Neural cell (in vitro differentiated cells): Measurements from ENCODE around the gene OR6C68. TPM values are rescaled to one million over a fixed set of nuclear protein-coding genes. Genes with fewer than 3 reads are reported as not detected.

Experiments
- H2AFZ ChIP-seq: fragments of 200-600, 300-800 bp; sonication (generic), shearing (Covaris generic); 2 replicates; pipeline ENCODE4 v1.6.0; 2014; ENCODE audit warnings: low read depth, mild to moderate bottlenecking, antibody characterized with exemption, low read length, moderate library complexity
- H3F3A ChIP-seq: fragments of 200-600 bp; shearing (Covaris generic); 2 replicates; pipeline ENCODE4 v1.6.1; 2016; ENCODE audit warnings: mild to moderate bottlenecking, moderate library complexity, mixed read lengths, antibody characterized with exemption, low read length; ENCODE audit not compliant: insufficient read depth, poor library complexity, severe bottlenecking
- H3K27ac ChIP-seq: fragments of 200-600, 300-800 bp; sonication (generic), shearing (Covaris generic); 2 replicates; pipeline ENCODE4 v1.5.1; 2014; ENCODE audit warnings: mild to moderate bottlenecking, low read length, moderate library complexity
- H3K27me3 ChIP-seq: fragments of 300-800, 200-600 bp; sonication (generic), shearing (Covaris generic); 2 replicates; pipeline ENCODE4 v1.6.0; 2014; ENCODE audit warnings: mild to moderate bottlenecking, low read depth, low read length, moderate library complexity; ENCODE audit not compliant: insufficient read depth
- H3K36me3 ChIP-seq: fragments of 300-800, 200-600 bp; sonication (generic), shearing (Covaris generic); 2 replicates; pipeline ENCODE4 v1.5.1; 2014; ENCODE audit warnings: mild to moderate bottlenecking, antibody characterized with exemption, low read length, moderate library complexity; ENCODE audit not compliant: insufficient read depth
- H3K4me2 ChIP-seq: fragments of 300-800, 200-600 bp; sonication (generic), shearing (Covaris generic); 2 replicates; pipeline ENCODE4 v1.6.0; 2014; ENCODE audit warnings: mild to moderate bottlenecking, low read length
- H3K4me3 ChIP-seq: fragments of 300-800, 200-600 bp; sonication (generic), shearing (Covaris generic); 2 replicates; pipeline ENCODE4 v1.5.1; 2014; ENCODE audit warnings: mild to moderate bottlenecking, low read length, moderate library complexity
- H3K79me2 ChIP-seq: fragments of 200-600 bp; shearing (Covaris generic); replicated peaks from 2 replicates; pipeline ENCODE4 v1.6.0; 2014; ENCODE audit warnings: mild to moderate bottlenecking, low read length, moderate library complexity; ENCODE audit not compliant: insufficient read depth
- H3K9ac ChIP-seq: fragments of 300-800, 200-600 bp; sonication (generic), shearing (Covaris generic); 2 replicates; pipeline ENCODE4 v1.6.1; 2016; ENCODE audit warnings: mild to moderate bottlenecking, low read length, mixed read lengths
- H3K9me2 ChIP-seq: fragments of 200-600 bp; shearing (Covaris generic); 2 replicates; pipeline ENCODE4 v1.6.1; 2016; ENCODE audit warnings: mild to moderate bottlenecking, low read length, mixed read lengths; ENCODE audit not compliant: insufficient read depth
- H3K9me3 ChIP-seq: fragments of 200-600, 300-800 bp; sonication (generic), shearing (Covaris generic); 2 replicates; pipeline ENCODE4 v1.6.1; 2016; ENCODE audit warnings: mild to moderate bottlenecking, mixed run types, low read length, moderate library complexity, mixed read lengths
- H4K20me1 ChIP-seq: fragments of 200-600 bp; shearing (Covaris generic); 2 replicates; pipeline ENCODE4 v1.6.1; 2016; ENCODE audit warnings: mild to moderate bottlenecking, mixed run types; ENCODE audit not compliant: insufficient read depth
- EP300 ChIP-seq: fragments of 450-650 bp; conservative IDR thresholded peaks from 2 replicates; pipeline ENCODE4 v1.6.1; 2014; ENCODE audit warnings: antibody characterized with exemption, mild to moderate bottlenecking, moderate library complexity; ENCODE audit not compliant: poor library complexity, severe bottlenecking
- EZH2 ChIP-seq: fragments of 200-600, 300-800 bp; shearing (Covaris generic), sonication (generic); IDR thresholded peaks from 2 replicates; pipeline ENCODE4 v1.6.1; 2014; ENCODE audit warnings: antibody characterized with exemption, low read length, borderline replicate concordance, mild to moderate bottlenecking; ENCODE audit not compliant: insufficient read depth, poor library complexity, severe bottlenecking
- MXI1 ChIP-seq: fragments of 450-650 bp; conservative IDR thresholded peaks from 2 replicates; pipeline ENCODE4 v1.6.1; 2014; ENCODE audit warnings: antibody characterized with exemption, mild to moderate bottlenecking; ENCODE audit not compliant: poor library complexity, severe bottlenecking
- POLR2AphosphoS5 ChIP-seq: IDR thresholded peaks from 2 replicates; pipeline ENCODE4 v1.6.1; 2012
- RAD21 ChIP-seq: fragments of 450-650 bp; conservative IDR thresholded peaks from 2 replicates; pipeline ENCODE4 v1.6.1; 2014; ENCODE audit warnings: antibody characterized with exemption, mild to moderate bottlenecking, moderate library complexity
- REST ChIP-seq: IDR thresholded peaks from 2 replicates; pipeline ENCODE4 v1.6.1; 2012; ENCODE audit warnings: borderline replicate concordance
- SMC3 ChIP-seq: fragments of 450-650 bp; conservative IDR thresholded peaks from 2 replicates; pipeline ENCODE4 v1.6.1; 2014; ENCODE audit warnings: antibody characterized with exemption, mild to moderate bottlenecking, moderate library complexity; ENCODE audit not compliant: poor library complexity
- TAF1 ChIP-seq: IDR thresholded peaks from 2 replicates; pipeline ENCODE4 v1.6.1; 2012; ENCODE audit warnings: low read depth
- polyA plus RNA-seq: library from polyadenylated mRNA; depleted of rRNA; stranded (reverse); fragments of >200 nt; gene quantifications from 2 replicates; pipeline ENCODE4 v1.2.3, GENCODE V29; 2014
- TF ChIP-seq, protein P1 (sequence below): fragments of 450-650 bp; IDR thresholded peaks from 2 replicates; pipeline ENCODE4 v1.5.1; 2014; ENCODE audit warnings: antibody characterized with exemption, mild to moderate bottlenecking, moderate library complexity; ENCODE audit not compliant: poor library complexity, severe bottlenecking

Gene OR6C68
- polyA plus RNA-seq, 1 donor from 2014 or later, result not detected

GRCh38 chr12:55515696-55516095 is 23.5 kb downstream of the OR6C68 start:
- Histone ChIP-seq H3K9me2 (no peaks in the 10 kb centered on the region), H3K27ac (no peak overlapping the region), H2AFZ (no peak overlapping the region), H3K4me2 (no peak overlapping the region), H3K9me3 (no peaks in the 10 kb centered on the region), H4K20me1 (no peaks in the 10 kb centered on the region), H3K4me3 (no peak overlapping the region), H3K9ac (no peak overlapping the region), H3K79me2 (no peaks in the 10 kb centered on the region), H3F3A (no peaks in the 10 kb centered on the region), H3K36me3 (no peaks in the 10 kb centered on the region), H3K27me3 (no peaks in the 10 kb centered on the region)
- TF ChIP-seq SMC3 (no peak), TAF1 (no peak), REST (no peak), EZH2 (no peak), MXI1 (no peak), EP300 (no peak), POLR2AphosphoS5 (no peak), RAD21 (no peak)
- TF ChIP-seq, protein P1, sequence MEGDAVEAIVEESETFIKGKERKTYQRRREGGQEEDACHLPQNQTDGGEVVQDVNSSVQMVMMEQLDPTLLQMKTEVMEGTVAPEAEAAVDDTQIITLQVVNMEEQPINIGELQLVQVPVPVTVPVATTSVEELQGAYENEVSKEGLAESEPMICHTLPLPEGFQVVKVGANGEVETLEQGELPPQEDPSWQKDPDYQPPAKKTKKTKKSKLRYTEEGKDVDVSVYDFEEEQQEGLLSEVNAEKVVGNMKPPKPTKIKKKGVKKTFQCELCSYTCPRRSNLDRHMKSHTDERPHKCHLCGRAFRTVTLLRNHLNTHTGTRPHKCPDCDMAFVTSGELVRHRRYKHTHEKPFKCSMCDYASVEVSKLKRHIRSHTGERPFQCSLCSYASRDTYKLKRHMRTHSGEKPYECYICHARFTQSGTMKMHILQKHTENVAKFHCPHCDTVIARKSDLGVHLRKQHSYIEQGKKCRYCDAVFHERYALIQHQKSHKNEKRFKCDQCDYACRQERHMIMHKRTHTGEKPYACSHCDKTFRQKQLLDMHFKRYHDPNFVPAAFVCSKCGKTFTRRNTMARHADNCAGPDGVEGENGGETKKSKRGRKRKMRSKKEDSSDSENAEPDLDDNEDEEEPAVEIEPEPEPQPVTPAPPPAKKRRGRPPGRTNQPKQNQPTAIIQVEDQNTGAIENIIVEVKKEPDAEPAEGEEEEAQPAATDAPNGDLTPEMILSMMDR, result no peak

DNA sequence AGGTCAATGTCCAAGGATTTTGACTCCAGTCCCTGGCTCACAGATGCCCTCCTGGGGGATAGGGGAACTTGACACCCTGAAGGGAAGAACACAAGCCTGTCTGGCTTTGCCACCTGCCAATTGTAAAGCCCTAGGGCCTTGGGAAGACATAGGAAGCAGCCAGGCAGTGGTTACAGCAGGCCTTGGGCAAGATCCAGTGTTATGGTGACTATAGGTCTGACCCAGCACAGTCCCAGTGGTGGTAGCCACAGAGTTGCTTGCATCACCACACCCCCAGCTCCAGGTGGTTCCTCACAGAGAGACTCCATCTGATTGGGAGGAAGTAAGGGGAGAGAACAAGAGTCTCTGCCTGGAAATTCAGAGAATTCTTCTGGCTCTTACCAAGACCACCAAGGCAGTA is 24.2 kb downstream of the OR6C68 start:
- no peak overlapping the region for H2AFZ ChIP-seq
- H3K27me3 ChIP-seq, result no peaks in the 10 kb centered on the region
- no peak overlapping the region for H3K4me2 ChIP-seq
- H3K79me2 ChIP-seq, result no peaks in the 10 kb centered on the region
- no peaks in the 10 kb centered on the region for H3K36me3 ChIP-seq
- H4K20me1 ChIP-seq, result no peaks in the 10 kb centered on the region
- no peak for TF ChIP-seq EP300
- TF ChIP-seq POLR2AphosphoS5, result no peak
- TF ChIP-seq REST, result no peak
- no peak for TF ChIP-seq MXI1
- no peak overlapping the region for H3K27ac ChIP-seq
- no peaks in the 10 kb centered on the region for H3K9me2 ChIP-seq
- H3K9ac ChIP-seq, result no peak overlapping the region
- no peak overlapping the region for H3K4me3 ChIP-seq
- no peaks in the 10 kb centered on the region for H3K9me3 ChIP-seq
- H3F3A ChIP-seq, result no peaks in the 10 kb centered on the region

Other genes with a start within 250 kb of the OR6C68 start
- not detected in 2 replicates for gene OR6C74, start 247.8 kb upstream of the OR6C68 start, polyA plus RNA-seq
- not detected in 2 replicates for gene OR6C6, start 195.8 kb upstream of the OR6C68 start, polyA plus RNA-seq
- gene OR6C1, start 178.0 kb upstream of the OR6C68 start, polyA plus RNA-seq, result not detected in 2 replicates
- gene OR6C3, start 161.6 kb upstream of the OR6C68 start, polyA plus RNA-seq, result not detected in 2 replicates
- gene OR6C75, start 129.4 kb upstream of the OR6C68 start, polyA plus RNA-seq, result not detected in 2 replicates
- gene OR6C65, start 91.8 kb upstream of the OR6C68 start, polyA plus RNA-seq, result not detected in 2 replicates
- not detected in 2 replicates for gene OR6C76, start 66.1 kb upstream of the OR6C68 start, polyA plus RNA-seq
- not detected in 2 replicates for gene OR6C2, start 48.3 kb upstream of the OR6C68 start, polyA plus RNA-seq
- gene OR6C70, start 22.2 kb upstream of the OR6C68 start, polyA plus RNA-seq, result not detected in 2 replicates
- not detected in 2 replicates for gene OR6C4, start 57.2 kb downstream of the OR6C68 start, polyA plus RNA-seq
- gene OR2AP1, start 80.1 kb downstream of the OR6C68 start, polyA plus RNA-seq, result not detected in 2 replicates
- gene OR10P1, start 144.5 kb downstream of the OR6C68 start, polyA plus RNA-seq, result not detected in 2 replicates
- gene ITGA7, start 215.5 kb downstream of the OR6C68 start, polyA plus RNA-seq, result 13.5 and 17.1 TPM in 2 replicates
- gene BLOC1S1, start 223.7 kb downstream of the OR6C68 start, polyA plus RNA-seq, result 217 and 261 TPM in 2 replicates
- gene RDH5, start 228.0 kb downstream of the OR6C68 start, polyA plus RNA-seq, result 3.4 and 6.6 TPM in 2 replicates
- 217 and 246 TPM in 2 replicates for gene CD63, start 236.6 kb downstream of the OR6C68 start, polyA plus RNA-seq